Measurements from ENCODE around the gene UNC13C. TPM values are rescaled to one million over a fixed set of nuclear protein-coding genes. Genes with fewer than 3 reads are reported as not detected.

UNC13C gene
- polyA plus RNA-seq, 1 donor from 2014 or later = 4.0 TPM

DNA sequence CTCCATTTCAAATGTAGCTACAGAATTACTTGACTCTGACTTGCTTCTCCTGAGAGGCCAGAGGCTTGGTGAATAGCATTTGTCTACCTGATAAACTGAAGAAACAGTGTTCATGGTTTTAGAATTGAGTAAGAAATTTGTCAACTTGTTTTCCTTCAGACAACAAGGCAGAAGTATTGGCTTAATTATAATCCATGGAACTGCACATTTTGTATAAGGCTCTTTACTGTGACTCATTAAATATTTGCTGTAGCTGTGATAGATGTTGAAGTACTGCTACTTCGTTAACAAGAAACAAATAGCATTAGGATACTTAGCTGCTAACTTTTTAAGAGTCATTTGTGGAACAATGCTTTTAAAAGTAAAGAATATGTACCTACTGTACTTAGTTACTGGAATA lies 4.6 kb downstream of the UNC13C start:
- Histone ChIP-seq H3K9ac (ENCODE audit: low read length) (no peak overlapping the region), H3K9me2 (ENCODE audit: insufficient read depth, low read length) (no peaks in the 10 kb centered on the region), H3F3A (ENCODE audit: insufficient read depth, low read length, poor library complexity, severe bottlenecking) (no peaks in the 10 kb centered on the region), H3K9me3 (ENCODE audit: low read length) (no peaks in the 10 kb centered on the region), H3K27ac (ENCODE audit: low read length) (no peak overlapping the region), H3K79me2 (replicated peaks; ENCODE audit: insufficient read depth, low read length) (peaks cover 3% of the 10 kb centered on the region), H3K4me2 (ENCODE audit: low read length) (no peak overlapping the region), H3K27me3 (ENCODE audit: insufficient read depth, low read depth, low read length) (no peaks in the 10 kb centered on the region), H3K4me3 (ENCODE audit: low read length) (no peak overlapping the region), H3K36me3 (ENCODE audit: insufficient read depth, low read length) (no peaks in the 10 kb centered on the region), H4K20me1 (ENCODE audit: insufficient read depth) (no peaks in the 10 kb centered on the region), H2AFZ (ENCODE audit: low read depth, low read length) (no peak overlapping the region)
- TF ChIP-seq RAD21 (conservative IDR thresholded peaks at IDR 0.05) (no peak), EP300 (conservative IDR thresholded peaks at IDR 0.05; ENCODE audit: poor library complexity, severe bottlenecking) (no peak), TAF1 (IDR thresholded peaks at IDR 0.05; ENCODE audit: low read depth) (no peak), MXI1 (conservative IDR thresholded peaks at IDR 0.05; ENCODE audit: poor library complexity, severe bottlenecking) (no peak), POLR2AphosphoS5 (IDR thresholded peaks at IDR 0.05) (no peak), EZH2 (IDR thresholded peaks at IDR 0.05; ENCODE audit: borderline replicate concordance, insufficient read depth, low read length, poor library complexity, severe bottlenecking) (no peak), SMC3 (conservative IDR thresholded peaks at IDR 0.05; ENCODE audit: poor library complexity) (no peak)
- TF ChIP-seq, protein P1, sequence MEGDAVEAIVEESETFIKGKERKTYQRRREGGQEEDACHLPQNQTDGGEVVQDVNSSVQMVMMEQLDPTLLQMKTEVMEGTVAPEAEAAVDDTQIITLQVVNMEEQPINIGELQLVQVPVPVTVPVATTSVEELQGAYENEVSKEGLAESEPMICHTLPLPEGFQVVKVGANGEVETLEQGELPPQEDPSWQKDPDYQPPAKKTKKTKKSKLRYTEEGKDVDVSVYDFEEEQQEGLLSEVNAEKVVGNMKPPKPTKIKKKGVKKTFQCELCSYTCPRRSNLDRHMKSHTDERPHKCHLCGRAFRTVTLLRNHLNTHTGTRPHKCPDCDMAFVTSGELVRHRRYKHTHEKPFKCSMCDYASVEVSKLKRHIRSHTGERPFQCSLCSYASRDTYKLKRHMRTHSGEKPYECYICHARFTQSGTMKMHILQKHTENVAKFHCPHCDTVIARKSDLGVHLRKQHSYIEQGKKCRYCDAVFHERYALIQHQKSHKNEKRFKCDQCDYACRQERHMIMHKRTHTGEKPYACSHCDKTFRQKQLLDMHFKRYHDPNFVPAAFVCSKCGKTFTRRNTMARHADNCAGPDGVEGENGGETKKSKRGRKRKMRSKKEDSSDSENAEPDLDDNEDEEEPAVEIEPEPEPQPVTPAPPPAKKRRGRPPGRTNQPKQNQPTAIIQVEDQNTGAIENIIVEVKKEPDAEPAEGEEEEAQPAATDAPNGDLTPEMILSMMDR (IDR thresholded peaks at IDR 0.05; ENCODE audit: poor library complexity, severe bottlenecking) = no peak
- TF ChIP-seq, protein P2, sequence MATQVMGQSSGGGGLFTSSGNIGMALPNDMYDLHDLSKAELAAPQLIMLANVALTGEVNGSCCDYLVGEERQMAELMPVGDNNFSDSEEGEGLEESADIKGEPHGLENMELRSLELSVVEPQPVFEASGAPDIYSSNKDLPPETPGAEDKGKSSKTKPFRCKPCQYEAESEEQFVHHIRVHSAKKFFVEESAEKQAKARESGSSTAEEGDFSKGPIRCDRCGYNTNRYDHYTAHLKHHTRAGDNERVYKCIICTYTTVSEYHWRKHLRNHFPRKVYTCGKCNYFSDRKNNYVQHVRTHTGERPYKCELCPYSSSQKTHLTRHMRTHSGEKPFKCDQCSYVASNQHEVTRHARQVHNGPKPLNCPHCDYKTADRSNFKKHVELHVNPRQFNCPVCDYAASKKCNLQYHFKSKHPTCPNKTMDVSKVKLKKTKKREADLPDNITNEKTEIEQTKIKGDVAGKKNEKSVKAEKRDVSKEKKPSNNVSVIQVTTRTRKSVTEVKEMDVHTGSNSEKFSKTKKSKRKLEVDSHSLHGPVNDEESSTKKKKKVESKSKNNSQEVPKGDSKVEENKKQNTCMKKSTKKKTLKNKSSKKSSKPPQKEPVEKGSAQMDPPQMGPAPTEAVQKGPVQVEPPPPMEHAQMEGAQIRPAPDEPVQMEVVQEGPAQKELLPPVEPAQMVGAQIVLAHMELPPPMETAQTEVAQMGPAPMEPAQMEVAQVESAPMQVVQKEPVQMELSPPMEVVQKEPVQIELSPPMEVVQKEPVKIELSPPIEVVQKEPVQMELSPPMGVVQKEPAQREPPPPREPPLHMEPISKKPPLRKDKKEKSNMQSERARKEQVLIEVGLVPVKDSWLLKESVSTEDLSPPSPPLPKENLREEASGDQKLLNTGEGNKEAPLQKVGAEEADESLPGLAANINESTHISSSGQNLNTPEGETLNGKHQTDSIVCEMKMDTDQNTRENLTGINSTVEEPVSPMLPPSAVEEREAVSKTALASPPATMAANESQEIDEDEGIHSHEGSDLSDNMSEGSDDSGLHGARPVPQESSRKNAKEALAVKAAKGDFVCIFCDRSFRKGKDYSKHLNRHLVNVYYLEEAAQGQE (IDR thresholded peaks at IDR 0.05; ENCODE audit: borderline replicate concordance) = no peak

DNA sequence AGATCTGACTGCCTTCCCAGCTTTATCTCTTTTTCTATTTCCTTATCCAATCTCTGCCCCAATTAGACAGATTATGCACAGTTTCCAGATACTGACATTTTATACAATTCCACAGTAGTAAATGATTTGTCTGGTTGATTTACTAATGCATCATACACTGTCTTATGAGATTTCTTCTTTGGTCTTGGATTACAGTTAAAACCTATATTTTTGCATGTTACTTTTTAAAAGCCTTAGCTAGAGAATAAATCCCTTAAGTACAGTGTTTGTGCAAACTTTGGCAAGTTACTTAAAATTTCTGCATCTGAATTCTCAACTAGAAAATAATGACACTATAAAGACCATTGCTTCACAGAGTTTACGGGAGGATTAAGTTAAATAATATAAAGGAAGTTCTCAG lies 6.0 kb downstream of the UNC13C start:
- Histone ChIP-seq H3F3A (ENCODE audit: insufficient read depth, low read length, poor library complexity, severe bottlenecking) (no peaks in the 10 kb centered on the region), H4K20me1 (ENCODE audit: insufficient read depth) (no peaks in the 10 kb centered on the region), H3K9me2 (ENCODE audit: insufficient read depth, low read length) (no peaks in the 10 kb centered on the region), H3K9me3 (ENCODE audit: low read length) (no peaks in the 10 kb centered on the region), H3K4me2 (ENCODE audit: low read length) (no peak overlapping the region), H3K79me2 (replicated peaks; ENCODE audit: insufficient read depth, low read length) (peaks cover 3% of the 10 kb centered on the region), H3K36me3 (ENCODE audit: insufficient read depth, low read length) (no peaks in the 10 kb centered on the region), H3K27ac (ENCODE audit: low read length) (no peak overlapping the region), H3K27me3 (ENCODE audit: insufficient read depth, low read depth, low read length) (no peaks in the 10 kb centered on the region), H3K9ac (ENCODE audit: low read length) (no peak overlapping the region), H2AFZ (ENCODE audit: low read depth, low read length) (no peak overlapping the region), H3K4me3 (ENCODE audit: low read length) (no peak overlapping the region)
- TF ChIP-seq, protein P1 (IDR thresholded peaks at IDR 0.05; ENCODE audit: poor library complexity, severe bottlenecking) = no peak
- no peak for TF ChIP-seq EZH2 (IDR thresholded peaks at IDR 0.05; ENCODE audit: borderline replicate concordance, insufficient read depth, low read length, poor library complexity, severe bottlenecking)
- TF ChIP-seq POLR2AphosphoS5 (IDR thresholded peaks at IDR 0.05) = no peak
- no peak for TF ChIP-seq MXI1 (conservative IDR thresholded peaks at IDR 0.05; ENCODE audit: poor library complexity, severe bottlenecking)
- TF ChIP-seq TAF1 (IDR thresholded peaks at IDR 0.05; ENCODE audit: low read depth) = no peak
- no peak for TF ChIP-seq SMC3 (conservative IDR thresholded peaks at IDR 0.05; ENCODE audit: poor library complexity)
- no peak for TF ChIP-seq EP300 (conservative IDR thresholded peaks at IDR 0.05; ENCODE audit: poor library complexity, severe bottlenecking)
- no peak for TF ChIP-seq RAD21 (conservative IDR thresholded peaks at IDR 0.05)
- TF ChIP-seq, protein P2 (IDR thresholded peaks at IDR 0.05; ENCODE audit: borderline replicate concordance) = no peak

All from neural cell (in vitro differentiated cells).